GM06990 (cell line): ENCODE measurements around the gene RPL21.
"Not testable (repeated sequence)": the region's sequence is repeated elsewhere in the genome, so short reads cannot be mapped to it uniquely, and the experiment has no call there.

ENCODE experiments used
- DNase-seq: peaks from one replicate; pipeline ENCODE4 v3.0.0-alpha.2; 2011; ENCODE audit not compliant: insufficient read length; ENCODE audit errors: extremely low read depth
- H3K27me3 ChIP-seq: replicated peaks from 2 replicates; pipeline ENCODE4 v1.6.0; 2011; ENCODE audit warnings: low read length; ENCODE audit not compliant: control insufficient read depth, insufficient read depth
- H3K36me3 ChIP-seq: 2 replicates; pipeline ENCODE4 v1.5.1; 2011; ENCODE audit warnings: low read length; ENCODE audit not compliant: control insufficient read depth, insufficient read depth
- H3K4me3 ChIP-seq: replicated peaks from 2 replicates; pipeline ENCODE4 v1.5.1; 2011; ENCODE audit warnings: low read depth, mild to moderate bottlenecking, control low read depth, low read length
- CTCF ChIP-seq: IDR thresholded peaks from 2 replicates; pipeline ENCODE4 v1.5.1; 2011; ENCODE audit warnings: low read length, control low read depth, mild to moderate bottlenecking, inconsistent platforms; ENCODE audit not compliant: insufficient read depth, poor library complexity, severe bottlenecking

Gene RPL21

GRCh38 chr13:27293873-27294515 is 42.6 kb downstream of the RPL21 start:
- H3K36me3 ChIP-seq = no peaks in the 10 kb centered on the region
- no peaks in the 10 kb centered on the region; the same call in 1 of the 2 replicates for H3K27me3 ChIP-seq
- no peak overlapping the region for H3K4me3 ChIP-seq
- no peak for TF ChIP-seq CTCF
- DNase-seq = no peak

GRCh38 chr13:27295096-27295495 is 43.7 kb downstream of the RPL21 start:
- DNase-seq = no peak
- no peak for TF ChIP-seq CTCF
- Histone ChIP-seq H3K27me3 (no peaks in the 10 kb centered on the region; the same call in 1 of the 2 replicates), H3K4me3 (no peak overlapping the region), H3K36me3 (no peaks in the 10 kb centered on the region)

- no peak for DNase-seq
- Histone ChIP-seq H3K4me3 (no peak overlapping the region), H3K36me3 (no peaks in the 10 kb centered on the region), H3K27me3 (no peaks in the 10 kb centered on the region; the same call in 1 of the 2 replicates)
- TF ChIP-seq CTCF = no peak
These were observed 44.3 kb downstream of the RPL21 start for GRCh38 chr13:27295660-27296059.

- Histone ChIP-seq H3K27me3 (no peaks in the 10 kb centered on the region; the same call in 1 of the 2 replicates), H3K4me3 (no peak overlapping the region), H3K36me3 (no peaks in the 10 kb centered on the region)
- no peak for DNase-seq
- no peak for TF ChIP-seq CTCF
These were observed 45.1 kb downstream of the RPL21 start for GRCh38 chr13:27296496-27296895.

GRCh38 chr13:27298849-27299248 is 47.5 kb downstream of the RPL21 start:
- H3K4me3 ChIP-seq = no peak overlapping the region

GRCh38 chr13:27300406-27300805 is 49.0 kb downstream of the RPL21 start:
- not testable (repeated sequence) for H3K36me3 ChIP-seq, H3K27me3 ChIP-seq, H3K4me3 ChIP-seq, DNase-seq

More at GRCh38 chr13:27298849-27299248, 47.5 kb downstream of the RPL21 start:
- no peaks in the 10 kb centered on the region; the same call in 1 of the 2 replicates for H3K27me3 ChIP-seq
- no peak for TF ChIP-seq CTCF
- no peak for DNase-seq
- no peaks in the 10 kb centered on the region for H3K36me3 ChIP-seq
